GM23338 (cell line): Measurements from ENCODE around the gene BMF. TPM values are rescaled to one million over a fixed set of nuclear protein-coding genes. Genes with fewer than 3 reads are reported as not detected.

Experiments used
- ATAC-seq: fragments of 200-7000 bp; cut with Tn5 transposase; 3 replicates; pipeline ENCODE4 v1.9.1; 2020
- DNase-seq: peaks from one replicate; pipeline ENCODE4 v3.0.0-alpha.2; 2015; ENCODE audit warnings: low spot score
- H2AFZ ChIP-seq: fragments of 200-600 bp; sonication (generic); 2 replicates; pipeline ENCODE4 v1.8.0; 2016; ENCODE audit warnings: antibody characterized with exemption, mild to moderate bottlenecking, moderate library complexity
- H3F3A ChIP-seq: fragments of 200-600 bp; sonication (generic); replicated peaks from 2 replicates; pipeline ENCODE4 v1.8.0; 2017; ENCODE audit warnings: antibody characterized with exemption, mixed run types, low read depth
- H3K27ac ChIP-seq: fragments of 200-600 bp; sonication (generic); 2 replicates; pipeline ENCODE4 v1.6.1; 2016; ENCODE audit warnings: low read depth
- H3K27me3 ChIP-seq: fragments of 200-600 bp; sonication (generic); 2 replicates; pipeline ENCODE4 v1.8.0; 2016; ENCODE audit warnings: mild to moderate bottlenecking, mixed run types, moderate library complexity; ENCODE audit not compliant: insufficient read depth
- H3K36me3 ChIP-seq: fragments of 200-600 bp; sonication (generic); 2 replicates; pipeline ENCODE4 v1.8.0; 2016; ENCODE audit warnings: mild to moderate bottlenecking; ENCODE audit not compliant: insufficient read depth
- H3K4me1 ChIP-seq: fragments of 200-600 bp; sonication (generic); 2 replicates; pipeline ENCODE4 v1.8.0; 2016; ENCODE audit warnings: mild to moderate bottlenecking, moderate library complexity; ENCODE audit not compliant: insufficient read depth
- H3K4me2 ChIP-seq: fragments of 200-600 bp; sonication (generic); 2 replicates; pipeline ENCODE4 v1.7.1; 2017; ENCODE audit warnings: mixed run types
- H3K4me3 ChIP-seq: fragments of 200-600 bp; sonication (generic); 2 replicates; pipeline ENCODE4 v1.6.1; 2016; ENCODE audit warnings: mixed run types
- H3K79me2 ChIP-seq: fragments of 200-600 bp; sonication (generic); replicated peaks from 2 replicates; pipeline ENCODE4 v1.8.0; 2017; ENCODE audit warnings: mild to moderate bottlenecking; ENCODE audit not compliant: insufficient read depth
- H3K9me2 ChIP-seq: fragments of 200-600 bp; sonication (generic); 2 replicates; pipeline ENCODE4 v1.8.0; 2017; ENCODE audit not compliant: insufficient read depth
- H4K20me1 ChIP-seq: fragments of 200-600 bp; sonication (generic); replicated peaks from 2 replicates; pipeline ENCODE4 v1.8.0; 2017; ENCODE audit warnings: mild to moderate bottlenecking; ENCODE audit not compliant: insufficient read depth
- H3K27ac Mint-ChIP-seq: 2 replicates; pipeline ENCODE4 v1.8.0; 2020; ENCODE audit warnings: inconsistent platforms, mild to moderate bottlenecking, moderate library complexity, mixed read lengths
- H3K27me3 Mint-ChIP-seq: 3 replicates; pipeline ENCODE4 v1.8.0; 2022; ENCODE audit warnings: low read depth, mild to moderate bottlenecking, moderate library complexity, mixed read lengths, inconsistent platforms; ENCODE audit not compliant: insufficient read depth, poor library complexity
- H3K36me3 Mint-ChIP-seq: 3 replicates; pipeline ENCODE4 v1.8.0; 2021; ENCODE audit warnings: low read depth, mild to moderate bottlenecking, inconsistent platforms, moderate library complexity, mixed read lengths
- H3K4me1 Mint-ChIP-seq: 3 replicates; pipeline ENCODE4 v1.8.0; 2020; ENCODE audit warnings: mild to moderate bottlenecking, inconsistent platforms, mixed read lengths
- H3K4me3 Mint-ChIP-seq: 3 replicates; pipeline ENCODE4 v1.8.0; 2021; ENCODE audit warnings: moderate library complexity, mild to moderate bottlenecking, inconsistent platforms, mixed read lengths
- H3K9me3 Mint-ChIP-seq: 3 replicates; pipeline ENCODE4 v1.8.0; 2020; ENCODE audit warnings: moderate library complexity, mild to moderate bottlenecking, inconsistent platforms, mixed read lengths
- CREB1 ChIP-seq: fragments of 250-450 bp; sonication (Bioruptor Pico); IDR thresholded peaks from 2 replicates; pipeline ENCODE4 v1.5.0; 2020; ENCODE audit warnings: low read depth, mild to moderate bottlenecking, moderate library complexity
- CTCF ChIP-seq, 2 experiments: fragments of 200-600 bp in 1 of 2; sonication (generic) in 1 of 2; conservative IDR thresholded peaks; 2 replicates each; pipeline versions ENCODE4 v1.5.1 to v1.6.1; 2016 to 2017; ENCODE audit warnings: antibody characterized with exemption in 2 of 2, low read depth in 2 of 2, mild to moderate bottlenecking in 2 of 2, moderate library complexity in 1 of 2
- ETS1 ChIP-seq: IDR thresholded peaks from 2 replicates; pipeline ENCODE4 v1.6.1; 2016; ENCODE audit warnings: antibody characterized with exemption
- EZH2 ChIP-seq: fragments of 200-600 bp; sonication (generic); IDR thresholded peaks from one replicate; pipeline ENCODE4 v1.8.0; 2017; ENCODE audit warnings: antibody characterized with exemption, mild to moderate bottlenecking, low read depth; ENCODE audit not compliant: unreplicated experiment
- EZH2phosphoT487 ChIP-seq: fragments of 200-600 bp; sonication (generic); IDR thresholded peaks from one replicate; pipeline ENCODE4 v1.8.1; 2018; ENCODE audit warnings: antibody characterized with exemption; ENCODE audit not compliant: unreplicated experiment
- JUNB ChIP-seq: IDR thresholded peaks from one replicate; pipeline ENCODE4 v1.6.1; 2016; ENCODE audit warnings: antibody characterized with exemption; ENCODE audit not compliant: unreplicated experiment
- POLR2AphosphoS5 ChIP-seq: IDR thresholded peaks from 2 replicates; pipeline ENCODE4 v1.6.1; 2016; ENCODE audit warnings: antibody characterized with exemption, low read depth
- STAT1 ChIP-seq: IDR thresholded peaks from one replicate; pipeline ENCODE4 v1.6.1; 2016; ENCODE audit warnings: antibody characterized with exemption; ENCODE audit not compliant: unreplicated experiment
- ZNF114 ChIP-seq: fragments of 250-450 bp; sonication (Bioruptor Pico); IDR thresholded peaks from 2 replicates; pipeline ENCODE4 v1.5.0; 2020; ENCODE audit warnings: mild to moderate bottlenecking, moderate library complexity
- ZNF331 ChIP-seq: fragments of 250-450 bp; sonication (Bioruptor Pico); IDR thresholded peaks from 2 replicates; pipeline ENCODE4 v1.5.0; 2020; ENCODE audit warnings: low read depth, mild to moderate bottlenecking, moderate library complexity
- ZNF462 ChIP-seq: fragments of 250-450 bp; sonication (Bioruptor Pico); IDR thresholded peaks from 2 replicates; pipeline ENCODE4 v1.5.0; 2020; ENCODE audit warnings: mild to moderate bottlenecking, moderate library complexity
- polyA plus RNA-seq: library from polyadenylated mRNA; unstranded; fragments of >200 nt; fragmentation: Nextera tagmentation; extraction: Ambion mirVana; gene quantifications from 2 replicates; pipeline ENCODE4 v1.2.1, GENCODE V29; 2016
- total RNA-seq: library from RNA; depleted of rRNA; stranded (reverse); fragments of >200 nt; shearing (Covaris generic); gene quantifications from 2 replicates; pipeline ENCODE4 v1.2.3, GENCODE V29; 2014

The BMF gene
- total and polyA plus RNA-seq, 2 experiments from 2014 or later, result 2.0 to 20.3 TPM

- DNase-seq, result no peak
- no peak for ATAC-seq
- peaks cover 36% of the 10 kb centered on the region for H3K4me1 Mint-ChIP-seq
These were observed 56.1 kb downstream of the BMF start for GRCh38 chr15:40052604-40053003.

More at GRCh38 chr15:40052604-40053003, 56.1 kb downstream of the BMF start:
- Histone ChIP-seq H3K27me3 (no peaks in the 10 kb centered on the region), H3K4me1 (peaks cover 6% of the 10 kb centered on the region), H3K36me3 (no peaks in the 10 kb centered on the region), H3K9me2 (no peaks in the 10 kb centered on the region), H3F3A (0 out of 2 replicates have a peak, but pooled peaks cover 10% of the 10 kb centered on the region), H3K79me2 (no peaks in the 10 kb centered on the region), H3K27ac (no peak overlapping the region), H3K4me2 (no peak overlapping the region), H3K4me3 (no peak overlapping the region), H2AFZ (no peak overlapping the region), H4K20me1 (no peaks in the 10 kb centered on the region)
- no peaks in the 10 kb centered on the region; the same call in 2 of the 3 replicates for H3K36me3 Mint-ChIP-seq
- H3K9me3 Mint-ChIP-seq, result no peaks in the 10 kb centered on the region; the same call in 2 of the 3 replicates
- TF ChIP-seq ZNF331 (CRISPR knock-in tag), result no peak
- no peak for TF ChIP-seq CTCF (conservative IDR thresholded peaks at IDR 0.05; ENCODE audit: low read depth in 2 of 2)
- no peak for TF ChIP-seq EZH2
- no peak for TF ChIP-seq ZNF114
- no peak for TF ChIP-seq CREB1 (CRISPR knock-in tag)
- TF ChIP-seq ZNF462 (CRISPR knock-in tag), result no peak
- TF ChIP-seq STAT1, result no peak
- TF ChIP-seq JUNB, result no peak
- no peak for TF ChIP-seq POLR2AphosphoS5
- TF ChIP-seq ETS1, result no peak
- no peak for TF ChIP-seq EZH2phosphoT487
- H3K27me3 Mint-ChIP-seq, result peaks cover 12% of the 10 kb centered on the region
- H3K4me3 Mint-ChIP-seq, result no peak overlapping the region
- no peak overlapping the region for H3K27ac Mint-ChIP-seq
